GM18520 (cell line): ENCODE results near the gene TRIM56.
"Not testable (repeated sequence)": the region's sequence is repeated elsewhere in the genome, so short reads cannot be mapped to it uniquely, and the experiment has no call there.

ENCODE experiments used
- ATAC-seq: cut with Tn5 transposase; IDR thresholded peaks from one replicate; pipeline ENCODE4 v1.9.1; 2021; ENCODE audit not compliant: unreplicated experiment

TRIM56 gene, protein sequence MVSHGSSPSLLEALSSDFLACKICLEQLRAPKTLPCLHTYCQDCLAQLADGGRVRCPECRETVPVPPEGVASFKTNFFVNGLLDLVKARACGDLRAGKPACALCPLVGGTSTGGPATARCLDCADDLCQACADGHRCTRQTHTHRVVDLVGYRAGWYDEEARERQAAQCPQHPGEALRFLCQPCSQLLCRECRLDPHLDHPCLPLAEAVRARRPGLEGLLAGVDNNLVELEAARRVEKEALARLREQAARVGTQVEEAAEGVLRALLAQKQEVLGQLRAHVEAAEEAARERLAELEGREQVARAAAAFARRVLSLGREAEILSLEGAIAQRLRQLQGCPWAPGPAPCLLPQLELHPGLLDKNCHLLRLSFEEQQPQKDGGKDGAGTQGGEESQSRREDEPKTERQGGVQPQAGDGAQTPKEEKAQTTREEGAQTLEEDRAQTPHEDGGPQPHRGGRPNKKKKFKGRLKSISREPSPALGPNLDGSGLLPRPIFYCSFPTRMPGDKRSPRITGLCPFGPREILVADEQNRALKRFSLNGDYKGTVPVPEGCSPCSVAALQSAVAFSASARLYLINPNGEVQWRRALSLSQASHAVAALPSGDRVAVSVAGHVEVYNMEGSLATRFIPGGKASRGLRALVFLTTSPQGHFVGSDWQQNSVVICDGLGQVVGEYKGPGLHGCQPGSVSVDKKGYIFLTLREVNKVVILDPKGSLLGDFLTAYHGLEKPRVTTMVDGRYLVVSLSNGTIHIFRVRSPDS

DNA sequence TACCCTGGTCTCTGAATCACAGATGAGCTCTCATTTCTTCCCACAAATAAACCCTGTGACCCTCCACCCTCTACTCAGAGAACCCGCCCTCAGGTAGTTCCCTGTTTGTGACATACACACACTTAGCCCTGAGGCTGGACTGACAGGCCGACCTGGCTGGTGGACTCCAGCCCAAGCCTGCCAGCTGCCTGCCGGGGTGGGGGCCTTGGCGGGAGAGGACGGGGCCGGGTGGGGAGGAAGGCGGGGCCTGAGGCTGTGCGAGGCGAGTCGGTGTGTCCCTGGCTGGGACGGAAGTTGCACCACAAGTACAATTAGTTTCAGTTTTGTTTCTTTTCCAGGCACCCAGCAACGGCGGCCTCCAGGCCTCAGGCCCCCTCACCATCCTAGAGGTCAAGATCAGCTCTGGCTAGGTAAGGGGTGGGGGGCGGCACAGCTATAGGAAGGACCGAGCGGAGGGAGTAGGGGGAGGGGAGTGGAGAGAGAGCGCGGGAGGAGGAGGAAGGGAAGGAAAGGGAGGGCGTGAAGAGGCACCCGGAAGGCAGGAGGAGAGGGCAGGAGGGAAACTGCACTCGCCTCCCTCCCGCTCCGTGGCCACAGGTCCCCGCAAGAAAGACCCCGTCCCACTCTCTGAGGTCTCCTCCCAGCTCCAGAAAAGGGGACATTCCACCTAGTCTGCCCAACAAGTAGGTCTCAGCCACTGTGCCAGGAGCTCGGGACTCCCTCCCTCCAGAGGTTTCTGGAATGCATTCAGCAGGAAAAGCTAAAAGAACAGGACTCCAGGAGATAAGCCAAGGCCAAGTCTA is at the start of gene TRIM56:
Gene TRIM56, plus strand, starts transcription at position 320 of the 803 bp plus-strand sequence. CDS start 1,832 bp downstream, outside the sequence.
- ATAC-seq = peak; percentile 80

- ATAC-seq = no peak
Measured at GRCh38 chr7:101035941-101036340, 49.3 kb upstream of the TRIM56 start.

GRCh38 chr7:101041283-101041682 is 44.0 kb upstream of the TRIM56 start:
- not testable (repeated sequence) for ATAC-seq

DNA sequence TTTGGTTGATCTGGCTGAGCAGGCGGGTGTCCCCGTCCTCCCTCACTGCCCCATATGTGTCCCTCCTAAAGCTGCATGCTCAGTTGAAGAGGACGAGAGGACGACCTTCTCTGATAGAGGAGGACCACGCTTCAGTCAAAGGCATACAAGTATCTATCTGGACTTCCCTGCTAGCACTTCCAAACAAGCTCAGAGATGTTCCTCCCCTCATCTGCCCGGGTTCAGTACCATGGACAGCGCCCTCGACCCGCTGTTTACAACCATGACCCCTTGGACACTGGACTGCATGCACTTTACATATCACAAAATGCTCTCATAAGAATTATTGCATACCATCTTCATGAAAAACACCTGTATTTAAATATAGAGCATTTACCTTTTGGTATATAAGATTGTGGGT is 26.9 kb upstream of the TRIM56 start:
- no peak for ATAC-seq

DNA sequence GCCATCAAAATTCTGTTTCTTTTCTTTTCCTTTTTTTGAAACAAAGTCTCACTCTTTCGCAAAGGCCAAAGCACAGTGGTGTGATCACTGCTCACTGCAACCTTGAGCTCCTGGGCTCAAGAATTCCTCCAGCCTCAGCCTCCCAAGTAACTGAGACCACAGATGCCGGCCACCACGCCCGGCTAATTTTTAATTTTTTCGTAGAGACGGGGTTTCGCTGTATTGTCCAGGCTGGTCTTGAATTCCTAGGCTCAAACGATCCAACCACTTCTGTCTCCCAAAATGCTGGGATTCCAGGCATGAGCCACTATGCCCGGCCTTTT is 25.7 kb upstream of the TRIM56 start:
- no peak for ATAC-seq

- ATAC-seq = no peak
Measured at GRCh38 chr7:101060992-101061391, 24.3 kb upstream of the TRIM56 start.

DNA sequence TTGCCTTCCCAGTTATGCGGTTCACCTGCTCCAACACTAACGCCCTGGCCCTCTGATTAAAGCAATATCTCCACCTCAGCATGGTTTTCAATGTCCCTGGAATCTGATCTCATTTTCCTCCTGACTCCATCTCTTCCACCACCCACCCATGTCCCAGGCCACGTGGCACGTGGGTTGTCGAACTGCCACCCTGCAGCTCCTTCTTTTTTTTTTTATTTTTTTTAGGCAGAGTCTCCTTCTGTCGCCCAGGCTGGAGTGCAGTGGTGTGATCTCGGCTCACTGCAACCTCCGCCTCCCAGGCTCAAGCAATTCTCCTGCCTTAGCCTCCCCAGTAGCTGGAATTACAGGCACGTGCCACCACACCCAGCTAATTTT is 21.1 kb upstream of the TRIM56 start:
- ATAC-seq = not testable (repeated sequence)

- not testable (repeated sequence) for ATAC-seq
Measured at GRCh38 chr7:101065162-101065561, 20.1 kb upstream of the TRIM56 start.

DNA sequence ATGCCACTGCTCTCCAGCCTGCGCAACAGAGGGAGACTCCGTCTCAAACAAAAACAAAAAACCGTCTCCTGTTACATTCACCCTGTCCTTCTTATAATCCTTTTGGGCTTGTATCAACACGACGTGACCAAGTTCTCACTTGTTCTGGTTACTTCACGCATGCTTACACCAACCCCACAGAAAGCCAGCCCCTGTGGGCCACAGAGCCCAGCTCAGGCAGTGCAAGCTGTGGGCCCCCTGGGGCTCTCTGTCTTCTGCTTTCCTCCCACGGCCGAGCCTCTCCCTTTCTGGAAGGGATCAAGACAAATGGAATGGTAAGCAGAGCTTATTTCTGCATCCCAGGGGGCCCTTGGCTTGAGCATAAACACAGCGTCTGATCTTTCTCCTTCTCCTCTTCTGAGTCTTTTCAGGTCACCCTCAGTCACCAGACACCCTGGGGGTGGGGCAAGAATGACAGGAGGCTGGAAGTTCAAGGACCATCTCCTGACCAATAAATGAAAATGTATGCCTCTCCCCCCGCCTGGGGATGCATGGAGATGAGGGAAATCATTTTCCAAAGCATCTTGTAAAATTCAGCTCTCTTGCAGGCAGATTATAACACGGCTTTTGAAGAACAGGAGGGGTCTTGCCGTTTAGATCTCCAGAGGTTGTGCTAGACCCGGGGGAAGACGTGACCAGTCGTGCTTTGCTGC is 19.0 kb upstream of the TRIM56 start:
- ATAC-seq = no peak

GRCh38 chr7:101066833-101067177 is 18.5 kb upstream of the TRIM56 start:
- ATAC-seq = no peak

DNA sequence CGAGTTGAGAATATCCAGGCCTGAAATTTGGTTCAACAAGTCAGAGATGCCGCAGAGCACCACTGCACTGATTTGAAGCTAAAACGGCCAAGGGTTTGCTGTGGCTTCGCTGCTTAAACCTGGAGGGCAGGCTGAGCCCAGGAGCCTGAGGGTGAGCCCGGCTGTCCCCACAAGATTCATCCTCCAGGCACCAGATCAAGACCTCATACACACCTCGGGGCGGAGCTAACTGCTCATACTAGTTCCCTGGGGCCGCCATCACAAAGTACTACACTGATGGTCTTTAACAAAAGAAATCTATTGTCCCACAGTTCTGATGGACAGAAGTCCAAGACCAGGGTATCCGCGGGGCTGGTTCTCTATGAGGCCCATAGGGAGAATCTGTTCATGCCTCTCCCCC is 16.9 kb upstream of the TRIM56 start:
- no peak for ATAC-seq

GRCh38 chr7:101071362-101072104 is 13.7 kb upstream of the TRIM56 start:
- not testable (repeated sequence) for ATAC-seq

DNA sequence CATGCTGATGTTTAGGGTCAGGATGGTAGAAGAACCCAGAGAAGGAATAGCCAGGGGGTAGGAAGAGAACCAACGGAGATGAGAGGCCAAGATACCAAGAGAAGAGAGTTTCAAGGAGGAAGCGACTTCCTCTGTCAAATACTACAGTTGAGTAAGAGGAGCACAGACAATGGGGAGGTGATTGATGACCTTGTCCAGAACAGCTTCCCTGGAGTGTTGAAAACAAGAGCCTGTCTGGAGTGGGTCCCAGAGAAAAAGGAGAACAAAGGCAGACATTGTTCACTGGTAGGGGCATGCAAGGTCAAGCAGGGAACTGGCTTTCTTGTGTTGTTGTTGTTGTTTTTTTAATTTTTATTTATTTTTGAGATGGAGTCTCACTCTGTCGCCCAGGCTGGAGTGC is 9.6 kb upstream of the TRIM56 start:
- ATAC-seq = no peak

DNA sequence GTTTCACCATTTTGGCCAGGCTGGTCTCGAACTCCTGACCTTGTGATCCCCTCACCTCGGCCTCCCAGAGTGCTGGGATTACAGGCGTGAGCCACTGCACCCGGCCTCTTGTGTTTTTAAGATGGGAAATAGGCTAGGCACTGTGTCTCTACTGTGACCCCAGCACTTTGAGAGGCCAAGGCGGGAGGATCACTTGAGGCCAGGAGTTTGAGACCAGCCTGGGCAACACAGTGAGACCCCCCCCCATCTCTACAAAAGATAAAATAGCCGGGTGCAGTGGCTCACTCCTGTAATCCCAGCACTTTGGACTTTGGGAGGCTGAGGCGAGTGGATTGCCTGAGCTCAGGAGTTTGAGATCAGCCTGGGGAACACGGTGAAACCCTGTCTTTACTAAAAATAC is 9.1 kb upstream of the TRIM56 start:
- ATAC-seq = not testable (repeated sequence)

DNA sequence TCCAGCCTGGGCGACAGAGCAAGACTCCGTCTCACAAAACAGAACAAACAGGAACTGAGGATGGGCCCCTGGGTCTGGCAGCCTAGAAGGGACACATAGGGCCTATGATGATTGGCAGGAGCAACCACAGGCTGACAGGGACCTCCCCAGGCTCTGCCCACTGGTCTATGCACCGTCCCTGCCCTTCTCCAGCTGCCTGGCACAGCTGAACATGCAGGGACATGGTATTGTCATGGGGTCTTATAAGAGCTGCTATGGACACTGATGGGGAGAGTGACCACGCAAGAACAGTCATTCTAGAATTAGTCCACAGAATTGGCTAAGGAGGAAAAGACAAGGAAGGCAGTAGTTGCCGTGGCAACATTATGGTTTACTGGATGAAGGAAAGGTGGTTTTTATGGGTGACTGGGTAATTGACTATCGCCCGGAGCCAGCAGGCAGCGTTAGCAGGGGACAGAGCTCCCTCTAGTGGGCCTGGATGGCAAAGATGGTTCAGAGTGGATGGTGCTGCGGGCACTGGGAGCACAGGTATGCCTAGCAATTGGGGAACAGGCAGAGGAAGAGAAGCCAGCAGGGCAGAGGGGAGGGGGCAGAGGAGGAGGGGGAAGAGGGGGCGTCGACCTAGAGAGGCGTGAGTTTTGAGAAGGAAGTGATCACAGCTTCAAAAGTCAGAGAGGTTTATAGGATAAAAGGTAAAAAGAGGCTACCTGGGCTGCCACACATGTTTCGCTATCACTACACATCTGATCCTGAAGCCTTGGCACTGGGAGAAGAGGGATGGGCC is 7.8 kb upstream of the TRIM56 start:
- ATAC-seq = no peak

DNA sequence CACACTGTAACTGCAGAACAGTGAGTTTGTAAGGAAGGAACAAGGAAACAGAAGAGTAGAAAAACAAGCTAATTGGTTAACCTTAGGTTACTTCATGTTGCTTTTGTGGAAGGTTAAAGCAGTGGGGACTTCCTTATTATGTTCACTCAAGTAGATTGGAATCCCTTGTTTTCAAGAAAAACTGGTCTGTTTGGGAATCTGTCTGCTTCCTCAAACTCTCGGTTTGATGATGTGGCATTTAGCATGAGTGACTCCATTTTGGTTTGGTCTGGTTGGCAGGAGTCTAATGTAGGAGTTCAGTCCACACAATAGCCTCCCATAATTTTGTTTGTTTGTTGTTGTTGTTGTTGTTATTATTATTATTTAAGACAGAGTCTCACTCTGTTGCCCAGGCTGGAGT is 3.8 kb upstream of the TRIM56 start:
- ATAC-seq = no peak

GRCh38 chr7:101084865-101085161 is 468 bp upstream of the TRIM56 start:
- no peak for ATAC-seq

GRCh38 chr7:101087334-101088068 is 2.2 kb downstream of the TRIM56 start:
- no peak for ATAC-seq

- no peak for ATAC-seq
Measured at GRCh38 chr7:101088069-101088425, 2.8 kb downstream of the TRIM56 start.
